ENCODE measurements around the gene MID1.

The MID1 gene

GRCh38 chrX:10441464-10441863 lies 178.9 kb downstream of the MID1 start:
- peaks cover 0 to 8% of the 10 kb centered on the region in 2 experiments; a peak in 1 of 3 replicates for H3K36me3 ChIP-seq (ENCODE audit: control insufficient read depth in 2 of 2, insufficient read depth in 1 of 2, low read length in 2 of 2)
- H3K4me1 ChIP-seq (ENCODE audit: control insufficient read depth, insufficient read depth, low read length): no peaks in the 10 kb centered on the region
- no peaks in the 10 kb centered on the region for H3K9me3 ChIP-seq (ENCODE audit: control insufficient read depth, insufficient read depth, low read depth, low read length)
- H3K27ac ChIP-seq (ENCODE audit: extremely low read depth, low read depth, low read length): no peak overlapping the region
- ChIA-PET CTCF (interaction anchor here (1.1 kb wide), 1 partner anchor 251 kb away, joined by 4 read pairs; no protein-coding TSS in a partner anchor), POLR2A (no interaction called here)
- no peak overlapping the region for H3K4me3 ChIP-seq (ENCODE audit: low read depth, low read length)
- no peak for TF ChIP-seq MEIS1 (CRISPR knock-in tag; IDR thresholded peaks at IDR 0.05; ENCODE audit: borderline replicate concordance)
- TF ChIP-seq KLF9 (tag by site-specific recombination; IDR thresholded peaks at IDR 0.05; ENCODE audit: low read depth): no peak
- no peak for TF ChIP-seq GLI2 (tag by site-specific recombination; IDR thresholded peaks at IDR 0.05; ENCODE audit: borderline replicate concordance, low read depth)
- TF ChIP-seq HOXD13 (CRISPR knock-in tag; IDR thresholded peaks at IDR 0.05; ENCODE audit: borderline replicate concordance): no peak
- no peak for TF ChIP-seq KLF16 (tag by site-specific recombination; IDR thresholded peaks at IDR 0.05)
- TF ChIP-seq REPIN1 (tag by site-specific recombination; IDR thresholded peaks at IDR 0.05; ENCODE audit: low read depth): no peak
- no peak for TF ChIP-seq ZNF214 (tag by site-specific recombination; IDR thresholded peaks at IDR 0.05; ENCODE audit: borderline replicate concordance)
- no peak for TF ChIP-seq GLI4 (tag by site-specific recombination; IDR thresholded peaks at IDR 0.05)
- TF ChIP-seq ZNF341 (tag by site-specific recombination; IDR thresholded peaks at IDR 0.05; ENCODE audit: low read depth): no peak
- no peak for TF ChIP-seq KLF7 (tag by site-specific recombination; IDR thresholded peaks at IDR 0.05; ENCODE audit: borderline replicate concordance)
- TF ChIP-seq SP7 (tag by site-specific recombination; IDR thresholded peaks at IDR 0.05): no peak
- no peak for TF ChIP-seq ZNF223 (tag by site-specific recombination; IDR thresholded peaks at IDR 0.05)
- no peak for TF ChIP-seq ZNF704 (tag by site-specific recombination; IDR thresholded peaks at IDR 0.05)
- TF ChIP-seq ZNF221 (tag by site-specific recombination; IDR thresholded peaks at IDR 0.05; ENCODE audit: borderline replicate concordance): no peak

GRCh38 chrX:10433296-10433965 lies 187.0 kb downstream of the MID1 start:
- no peaks in the 10 kb centered on the region for H3K4me1 ChIP-seq (ENCODE audit: control insufficient read depth, insufficient read depth, low read length)
- H3K9me3 ChIP-seq (ENCODE audit: control insufficient read depth, insufficient read depth, low read depth, low read length): no peaks in the 10 kb centered on the region
- CTCF ChIA-PET: no interaction called here
- H3K36me3 ChIP-seq (ENCODE audit: control insufficient read depth in 2 of 2, insufficient read depth in 1 of 2, low read length in 2 of 2): no peaks in the 10 kb centered on the region
- no peak for TF ChIP-seq ZNF548 (tag by site-specific recombination; IDR thresholded peaks at IDR 0.05)
- no peak for TF ChIP-seq ZNF561 (tag by site-specific recombination; IDR thresholded peaks at IDR 0.05; ENCODE audit: borderline replicate concordance)
- no peak overlapping the region for H3K27ac ChIP-seq (ENCODE audit: extremely low read depth, low read depth, low read length)
- H3K4me3 ChIP-seq (ENCODE audit: low read depth, low read length): no peak overlapping the region
- POLR2A ChIA-PET: no interaction called here

- TF ChIP-seq ZNF610 (tag by site-specific recombination; IDR thresholded peaks at IDR 0.05; ENCODE audit: borderline replicate concordance) (no peak), HOXC10 (CRISPR knock-in tag; IDR thresholded peaks at IDR 0.05) (no peak), WT1 (tag by site-specific recombination; IDR thresholded peaks at IDR 0.05) (no peak), EGR2 (tag by site-specific recombination; IDR thresholded peaks at IDR 0.05; ENCODE audit: low read depth) (no peak), TCF7L2 (IDR thresholded peaks at IDR 0.05; ENCODE audit: borderline replicate concordance, low read depth, low read length) (no peak), GFI1B (tag by site-specific recombination; IDR thresholded peaks at IDR 0.05) (no peak), PRDM10 (tag by site-specific recombination; IDR thresholded peaks at IDR 0.05) (no peak), ZNF174 (tag by site-specific recombination; IDR thresholded peaks at IDR 0.05) (no peak), ZNF292 (tag by site-specific recombination; IDR thresholded peaks at IDR 0.05; ENCODE audit: borderline replicate concordance, low read depth) (no peak)
- H3K36me3 ChIP-seq (ENCODE audit: control insufficient read depth in 2 of 2, insufficient read depth in 1 of 2, low read length in 2 of 2): no peaks in the 10 kb centered on the region
- H3K4me3 ChIP-seq (ENCODE audit: low read depth, low read length): no peak overlapping the region
- ChIA-PET CTCF (interaction anchor here (0.6 kb wide), 1 partner anchor 19 kb away, joined by 3 read pairs; no protein-coding TSS in a partner anchor), POLR2A (no interaction called here)
- H3K4me1 ChIP-seq (ENCODE audit: control insufficient read depth, insufficient read depth, low read length): no peaks in the 10 kb centered on the region
- H3K9me3 ChIP-seq (ENCODE audit: control insufficient read depth, insufficient read depth, low read depth, low read length): no peaks in the 10 kb centered on the region
- no peak overlapping the region for H3K27ac ChIP-seq (ENCODE audit: extremely low read depth, low read depth, low read length)
Observed at GRCh38 chrX:10429908-10430307, 190.5 kb downstream of the MID1 start.
